Choroid plexus epithelial cell (primary cell): ENCODE measurements around the gene RTN4RL1.
"Not testable (repeated sequence)": the region's sequence is repeated elsewhere in the genome, so short reads cannot be mapped to it uniquely, and the experiment has no call there.

Source experiments
- DNase-seq: peaks from one replicate; pipeline ENCODE4 v3.0.0-alpha.2; 2010; ENCODE audit warnings: low read depth
- H3K4me3 ChIP-seq: 2 replicates; pipeline ENCODE4 v1.5.1; 2011; ENCODE audit warnings: low read depth, mild to moderate bottlenecking, control low read depth, low read length, moderate library complexity
- TF ChIP-seq, protein P1 (sequence below): conservative IDR thresholded peaks from 2 replicates; pipeline ENCODE4 v1.5.1; 2011; ENCODE audit warnings: low read depth, mild to moderate bottlenecking, control low read depth, inconsistent platforms, low read length, moderate library complexity

RTN4RL1 gene

DNA sequence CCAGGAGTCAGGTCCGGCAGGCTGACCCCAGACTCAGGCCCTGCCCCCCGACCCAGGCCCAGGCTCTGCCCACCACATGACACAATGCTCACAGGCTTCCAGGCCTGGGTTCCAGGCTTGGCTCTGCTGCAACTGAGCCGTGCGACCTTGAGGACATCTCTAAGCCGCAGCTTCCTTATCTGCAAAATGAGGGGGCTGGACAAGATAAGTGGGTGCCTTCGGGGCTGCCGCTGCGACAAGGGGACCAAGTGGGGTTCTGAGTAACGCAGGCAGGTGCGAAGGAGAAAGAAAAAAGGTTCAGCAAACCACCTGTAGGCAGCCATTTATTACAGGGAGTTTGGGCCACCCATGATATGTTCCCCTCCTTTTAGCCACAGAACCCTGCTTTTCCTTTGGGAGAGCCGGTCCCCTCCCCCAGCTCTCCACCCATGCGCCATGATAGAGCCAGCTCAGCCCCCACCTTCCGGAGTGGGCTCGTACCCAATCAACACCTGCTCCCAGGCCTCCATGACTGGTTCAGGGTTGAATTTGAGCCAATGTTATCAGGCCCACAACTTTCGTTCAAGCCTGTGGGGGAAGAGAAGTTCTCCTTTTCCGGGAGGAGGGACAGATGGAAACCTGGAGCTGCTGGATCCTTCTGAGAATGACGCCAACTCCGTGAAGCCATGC is 38.2 kb downstream of the RTN4RL1 start:
- H3K4me3 ChIP-seq = no peak overlapping the region
- TF ChIP-seq, protein P1, sequence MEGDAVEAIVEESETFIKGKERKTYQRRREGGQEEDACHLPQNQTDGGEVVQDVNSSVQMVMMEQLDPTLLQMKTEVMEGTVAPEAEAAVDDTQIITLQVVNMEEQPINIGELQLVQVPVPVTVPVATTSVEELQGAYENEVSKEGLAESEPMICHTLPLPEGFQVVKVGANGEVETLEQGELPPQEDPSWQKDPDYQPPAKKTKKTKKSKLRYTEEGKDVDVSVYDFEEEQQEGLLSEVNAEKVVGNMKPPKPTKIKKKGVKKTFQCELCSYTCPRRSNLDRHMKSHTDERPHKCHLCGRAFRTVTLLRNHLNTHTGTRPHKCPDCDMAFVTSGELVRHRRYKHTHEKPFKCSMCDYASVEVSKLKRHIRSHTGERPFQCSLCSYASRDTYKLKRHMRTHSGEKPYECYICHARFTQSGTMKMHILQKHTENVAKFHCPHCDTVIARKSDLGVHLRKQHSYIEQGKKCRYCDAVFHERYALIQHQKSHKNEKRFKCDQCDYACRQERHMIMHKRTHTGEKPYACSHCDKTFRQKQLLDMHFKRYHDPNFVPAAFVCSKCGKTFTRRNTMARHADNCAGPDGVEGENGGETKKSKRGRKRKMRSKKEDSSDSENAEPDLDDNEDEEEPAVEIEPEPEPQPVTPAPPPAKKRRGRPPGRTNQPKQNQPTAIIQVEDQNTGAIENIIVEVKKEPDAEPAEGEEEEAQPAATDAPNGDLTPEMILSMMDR = no peak
- no peak for DNase-seq

- DNase-seq = no peak
- H3K4me3 ChIP-seq = no peak overlapping the region
- TF ChIP-seq, protein P1 = no peak
Observed at GRCh38 chr17:1985686-1986085, 39.4 kb downstream of the RTN4RL1 start.

DNA sequence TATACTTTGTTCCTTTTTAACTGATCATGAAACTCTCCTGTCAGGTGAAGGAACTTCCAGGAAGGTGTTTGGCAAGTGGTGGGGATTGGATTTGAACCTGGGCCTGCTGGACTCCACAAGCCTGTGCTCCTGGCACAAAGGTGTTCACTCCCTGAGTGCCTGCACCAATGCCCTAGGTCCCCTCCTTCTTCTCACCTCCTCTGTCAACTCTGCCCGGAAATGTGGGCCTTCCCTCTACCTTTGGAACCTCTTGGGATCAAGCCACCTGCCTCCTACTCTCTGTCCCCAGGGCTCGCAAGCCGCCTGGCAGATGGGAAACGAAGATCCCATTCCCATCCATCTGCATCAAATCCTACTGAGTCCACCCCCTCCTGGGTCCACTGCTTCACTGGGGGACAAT is 40.0 kb downstream of the RTN4RL1 start:
- DNase-seq = no peak
- TF ChIP-seq, protein P1 = no peak

DNA sequence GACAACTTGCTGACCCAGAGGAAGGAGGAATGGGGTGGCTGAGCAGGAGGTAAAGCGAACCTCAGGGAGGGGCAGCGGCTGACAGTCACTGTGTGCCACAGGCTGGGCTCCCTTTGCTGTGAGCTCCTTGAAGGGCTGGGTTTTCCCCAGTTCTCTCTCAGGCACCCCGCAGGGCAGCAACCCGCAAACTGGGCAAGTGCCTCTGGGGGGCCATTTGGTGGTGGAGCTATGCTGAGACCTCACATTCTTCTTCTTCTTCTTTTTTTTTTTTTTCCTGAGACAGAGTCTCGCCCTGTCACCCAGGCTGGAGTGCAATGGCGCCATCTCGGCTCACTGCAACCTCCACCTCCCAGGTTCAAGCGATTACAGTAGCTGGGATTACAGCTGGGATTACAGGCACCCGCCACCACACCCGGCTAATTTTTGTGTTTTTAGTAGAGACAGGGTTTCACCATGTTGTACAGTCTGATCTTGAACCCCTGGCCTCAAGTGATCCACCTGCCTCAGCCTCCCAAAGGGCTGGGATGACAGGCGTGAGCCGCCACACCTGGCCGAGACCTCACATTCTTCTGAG is 42.3 kb downstream of the RTN4RL1 start:
- H3K4me3 ChIP-seq = not testable (repeated sequence)
- DNase-seq = peak; percentile 29

More for the DNA sequence above, 40.0 kb downstream of the RTN4RL1 start:
- no peak overlapping the region for H3K4me3 ChIP-seq

DNA sequence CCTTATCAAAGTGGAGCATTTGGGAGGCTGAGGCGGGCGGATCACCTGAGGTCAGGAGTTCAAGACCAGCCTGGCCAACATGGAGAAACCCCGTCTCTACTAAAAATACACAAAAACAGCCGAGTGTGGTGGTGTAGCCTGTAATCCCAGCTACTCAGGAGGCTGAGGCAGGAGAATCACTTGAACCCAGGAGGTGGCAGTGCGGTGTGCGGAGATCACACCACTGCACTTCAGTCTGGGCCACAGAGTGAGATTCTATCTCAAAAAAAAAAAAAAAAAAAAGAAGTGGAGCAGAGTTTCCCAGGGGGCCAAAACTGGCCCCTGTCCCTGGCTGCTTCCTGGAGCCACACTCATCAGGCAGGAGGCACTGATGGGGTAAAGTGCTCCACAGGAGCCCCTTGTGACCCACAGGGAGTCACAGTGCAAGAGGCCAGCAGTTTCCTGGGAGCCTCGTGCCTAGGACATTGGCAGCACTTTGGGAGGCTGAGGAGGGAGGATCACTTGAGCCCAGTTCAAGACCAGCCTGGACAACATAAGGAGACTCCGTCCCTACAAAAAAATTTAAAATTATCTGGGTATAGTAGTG is 44.4 kb downstream of the RTN4RL1 start:
- TF ChIP-seq, protein P1 = no peak
- H3K4me3 ChIP-seq = no peak overlapping the region
- DNase-seq = no peak

- DNase-seq = no peak
Observed at GRCh38 chr17:1979182-1979985, 45.8 kb downstream of the RTN4RL1 start.

More at GRCh38 chr17:1979182-1979985, 45.8 kb downstream of the RTN4RL1 start:
- TF ChIP-seq, protein P1 = no peak
- H3K4me3 ChIP-seq = no peak overlapping the region
